ENCODE measurements around the gene MSI2.
A peak's percentile ranks its signal among the peaks of the same experiment; 100 is the strongest.

Gene MSI2

GRCh38 chr17:57438066-57438731 lies 181.9 kb downstream of the MSI2 start:
- H3K4me3 Mint-ChIP-seq = no peak overlapping the region
- H3K36me3 Mint-ChIP-seq (ENCODE audit: insufficient read depth) = peaks cover 3% of the 10 kb centered on the region
- H3K27ac Mint-ChIP-seq (ENCODE audit: low read depth) = no peak overlapping the region
- no peaks in the 10 kb centered on the region for H3K9me3 Mint-ChIP-seq
- H3K4me1 Mint-ChIP-seq = peaks cover 80% of the 10 kb centered on the region
- H3K27me3 Mint-ChIP-seq = no peaks in the 10 kb centered on the region
- DNase-seq (ENCODE audit: low spot score in 2 of 2) (no peak), ATAC-seq (replicated peaks; ENCODE audit: extremely low read depth, poor library complexity, severe bottlenecking) (no peak)

DNA sequence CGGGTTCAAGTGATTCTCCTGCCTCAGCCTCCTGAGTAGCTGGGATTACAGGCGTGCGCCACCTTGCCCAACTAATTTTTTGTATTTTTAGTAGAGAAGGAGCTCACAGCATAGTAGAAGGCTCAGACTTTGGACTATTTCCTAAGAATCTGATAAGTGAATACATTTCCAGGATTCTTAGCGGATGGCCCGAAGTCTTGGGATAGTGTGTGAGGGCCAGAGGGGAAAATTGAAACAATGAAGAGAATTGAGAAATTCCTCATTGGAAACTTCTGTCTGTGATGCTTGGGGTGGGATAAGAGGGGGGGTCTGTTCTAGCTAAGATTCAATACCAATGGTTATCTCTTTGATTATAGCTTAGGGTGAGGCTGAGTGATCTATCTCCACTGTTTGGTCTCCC lies 183.3 kb downstream of the MSI2 start:
- H3K36me3 Mint-ChIP-seq (ENCODE audit: insufficient read depth) = peaks cover 3% of the 10 kb centered on the region
- peak overlapping the region; percentile 89 for H3K27ac Mint-ChIP-seq (ENCODE audit: low read depth)
- H3K27me3 Mint-ChIP-seq = no peaks in the 10 kb centered on the region
- no peak for DNase-seq (ENCODE audit: low spot score in 2 of 2)
- peak overlapping the region; percentile 49 for H3K4me3 Mint-ChIP-seq
- no peaks in the 10 kb centered on the region for H3K9me3 Mint-ChIP-seq
- H3K4me1 Mint-ChIP-seq = peaks cover 80% of the 10 kb centered on the region
- ATAC-seq (replicated peaks; ENCODE audit: extremely low read depth, poor library complexity, severe bottlenecking) = no peak

GRCh38 chr17:57440522-57441269 lies 184.4 kb downstream of the MSI2 start:
- peaks cover 75% of the 10 kb centered on the region for H3K4me1 Mint-ChIP-seq
- no peaks in the 10 kb centered on the region for H3K9me3 Mint-ChIP-seq
- peaks cover 5% of the 10 kb centered on the region for H3K36me3 Mint-ChIP-seq (ENCODE audit: insufficient read depth)
- H3K27ac Mint-ChIP-seq (ENCODE audit: low read depth) = peak overlapping the region; percentile 89
- no peaks in the 10 kb centered on the region for H3K27me3 Mint-ChIP-seq
- ATAC-seq (replicated peaks; ENCODE audit: extremely low read depth, poor library complexity, severe bottlenecking) (peak; percentile 82), DNase-seq (ENCODE audit: low spot score in 2 of 2) (peak in 1 of 2 donors; percentile 22)
- H3K4me3 Mint-ChIP-seq = peak overlapping the region; percentile 49

DNA sequence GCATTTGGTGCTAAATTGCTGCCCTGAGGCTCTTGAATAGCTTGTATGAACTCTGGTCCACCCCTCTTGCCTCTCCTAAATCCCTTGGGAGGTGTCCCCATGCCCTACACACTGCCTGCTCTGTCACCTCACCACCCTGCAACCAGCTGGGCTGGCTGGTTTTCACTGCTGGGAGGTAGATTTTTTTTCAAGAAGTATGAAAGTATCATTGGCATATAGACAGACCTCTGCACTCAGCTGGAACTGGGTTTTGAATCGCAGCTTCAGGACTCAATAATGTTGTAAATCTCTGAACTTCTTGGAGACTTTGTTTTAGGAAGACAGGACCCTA lies 184.9 kb downstream of the MSI2 start:
- H3K9me3 Mint-ChIP-seq = no peaks in the 10 kb centered on the region
- no peaks in the 10 kb centered on the region for H3K27me3 Mint-ChIP-seq
- H3K4me3 Mint-ChIP-seq = no peak overlapping the region
- H3K36me3 Mint-ChIP-seq (ENCODE audit: insufficient read depth) = peaks cover 5% of the 10 kb centered on the region
- peak overlapping the region; percentile 89 for H3K27ac Mint-ChIP-seq (ENCODE audit: low read depth)
- ATAC-seq (replicated peaks; ENCODE audit: extremely low read depth, poor library complexity, severe bottlenecking) = no peak
- DNase-seq (ENCODE audit: low spot score in 2 of 2) = no peak
- H3K4me1 Mint-ChIP-seq = peaks cover 75% of the 10 kb centered on the region

GRCh38 chr17:57442401-57442823 lies 186.1 kb downstream of the MSI2 start:
- DNase-seq (ENCODE audit: low spot score in 2 of 2) = no peak
- Mint-ChIP-seq H3K4me1 (peaks cover 67% of the 10 kb centered on the region), H3K27me3 (no peaks in the 10 kb centered on the region), H3K36me3 (ENCODE audit: insufficient read depth) (peaks cover 5% of the 10 kb centered on the region), H3K4me3 (peak overlapping the region; percentile 23), H3K9me3 (no peaks in the 10 kb centered on the region), H3K27ac (ENCODE audit: low read depth) (no peak overlapping the region)
- no peak for ATAC-seq (replicated peaks; ENCODE audit: extremely low read depth, poor library complexity, severe bottlenecking)

DNA sequence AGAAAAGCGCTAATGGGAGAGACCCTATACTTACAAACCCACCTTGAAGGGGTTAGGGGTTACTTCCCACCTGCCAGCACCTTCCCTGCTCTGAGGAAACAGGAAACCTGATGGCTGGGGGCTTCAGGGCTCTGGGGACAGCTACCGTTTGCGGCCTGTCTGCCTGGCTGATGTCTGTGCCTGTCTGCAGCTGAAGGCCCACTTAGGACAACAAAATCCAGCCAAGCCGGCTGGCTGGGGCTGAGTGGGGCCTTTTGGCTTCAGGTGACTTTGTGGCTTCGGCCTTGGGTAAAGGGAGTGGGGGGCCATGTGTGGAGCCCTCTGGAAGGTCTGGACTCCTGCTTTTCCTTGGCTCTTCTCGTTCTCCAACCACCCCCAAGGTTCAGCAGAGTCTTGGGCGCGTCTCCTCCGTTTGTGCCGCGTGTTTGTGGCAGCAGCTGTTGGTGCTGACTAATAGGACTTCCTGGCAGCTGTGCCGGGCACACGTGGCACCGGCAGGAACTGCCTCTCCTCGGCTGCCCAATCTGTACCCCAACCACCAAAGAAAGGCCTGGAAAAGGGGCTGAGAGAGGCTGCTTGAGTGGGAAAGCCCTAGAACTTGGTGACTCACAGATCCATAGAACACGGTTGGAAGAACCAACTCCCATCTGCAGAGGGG lies 186.7 kb downstream of the MSI2 start:
- no peak for DNase-seq (ENCODE audit: low spot score in 2 of 2)
- H3K4me3 Mint-ChIP-seq = peak overlapping the region; percentile 23
- no peaks in the 10 kb centered on the region for H3K27me3 Mint-ChIP-seq
- H3K4me1 Mint-ChIP-seq = peaks cover 67% of the 10 kb centered on the region
- H3K36me3 Mint-ChIP-seq (ENCODE audit: insufficient read depth) = peaks cover 7% of the 10 kb centered on the region
- peak; percentile 43 for ATAC-seq (replicated peaks; ENCODE audit: extremely low read depth, poor library complexity, severe bottlenecking)
- H3K27ac Mint-ChIP-seq (ENCODE audit: low read depth) = no peak overlapping the region
- H3K9me3 Mint-ChIP-seq = no peaks in the 10 kb centered on the region

- ATAC-seq (replicated peaks; ENCODE audit: extremely low read depth, poor library complexity, severe bottlenecking) (no peak), DNase-seq (ENCODE audit: low spot score in 2 of 2) (no peak)
- Mint-ChIP-seq H3K9me3 (no peaks in the 10 kb centered on the region), H3K4me1 (peaks cover 63% of the 10 kb centered on the region), H3K36me3 (ENCODE audit: insufficient read depth) (peaks cover 7% of the 10 kb centered on the region), H3K27ac (ENCODE audit: low read depth) (no peak overlapping the region), H3K27me3 (no peaks in the 10 kb centered on the region), H3K4me3 (no peak overlapping the region)
Observed at GRCh38 chr17:57443781-57444180, 187.5 kb downstream of the MSI2 start.

- DNase-seq (ENCODE audit: low spot score in 2 of 2) (no peak), ATAC-seq (replicated peaks; ENCODE audit: extremely low read depth, poor library complexity, severe bottlenecking) (no peak)
- Mint-ChIP-seq H3K4me1 (peaks cover 52% of the 10 kb centered on the region), H3K36me3 (ENCODE audit: insufficient read depth) (peaks cover 7% of the 10 kb centered on the region), H3K9me3 (no peaks in the 10 kb centered on the region), H3K27me3 (no peaks in the 10 kb centered on the region), H3K4me3 (no peak overlapping the region), H3K27ac (ENCODE audit: low read depth) (no peak overlapping the region)
Observed at GRCh38 chr17:57444682-57445450, 188.5 kb downstream of the MSI2 start.

- DNase-seq (ENCODE audit: low spot score in 2 of 2) (no peak), ATAC-seq (replicated peaks; ENCODE audit: extremely low read depth, poor library complexity, severe bottlenecking) (no peak)
- H3K9me3 Mint-ChIP-seq = no peaks in the 10 kb centered on the region
- peaks cover 4% of the 10 kb centered on the region for H3K36me3 Mint-ChIP-seq (ENCODE audit: insufficient read depth)
- H3K27me3 Mint-ChIP-seq = no peaks in the 10 kb centered on the region
- no peak overlapping the region for H3K4me3 Mint-ChIP-seq
- H3K4me1 Mint-ChIP-seq = peaks cover 44% of the 10 kb centered on the region
- H3K27ac Mint-ChIP-seq (ENCODE audit: low read depth) = no peak overlapping the region
Observed at GRCh38 chr17:57445772-57446472, 189.6 kb downstream of the MSI2 start.

- ATAC-seq (replicated peaks; ENCODE audit: extremely low read depth, poor library complexity, severe bottlenecking) (no peak), DNase-seq (ENCODE audit: low spot score in 2 of 2) (no peak)
- Mint-ChIP-seq H3K4me1 (peaks cover 31% of the 10 kb centered on the region), H3K4me3 (no peak overlapping the region), H3K36me3 (ENCODE audit: insufficient read depth) (peaks cover 4% of the 10 kb centered on the region), H3K27me3 (no peaks in the 10 kb centered on the region), H3K27ac (ENCODE audit: low read depth) (no peak overlapping the region), H3K9me3 (no peaks in the 10 kb centered on the region)
Observed at GRCh38 chr17:57447357-57447989, 191.2 kb downstream of the MSI2 start.

DNA sequence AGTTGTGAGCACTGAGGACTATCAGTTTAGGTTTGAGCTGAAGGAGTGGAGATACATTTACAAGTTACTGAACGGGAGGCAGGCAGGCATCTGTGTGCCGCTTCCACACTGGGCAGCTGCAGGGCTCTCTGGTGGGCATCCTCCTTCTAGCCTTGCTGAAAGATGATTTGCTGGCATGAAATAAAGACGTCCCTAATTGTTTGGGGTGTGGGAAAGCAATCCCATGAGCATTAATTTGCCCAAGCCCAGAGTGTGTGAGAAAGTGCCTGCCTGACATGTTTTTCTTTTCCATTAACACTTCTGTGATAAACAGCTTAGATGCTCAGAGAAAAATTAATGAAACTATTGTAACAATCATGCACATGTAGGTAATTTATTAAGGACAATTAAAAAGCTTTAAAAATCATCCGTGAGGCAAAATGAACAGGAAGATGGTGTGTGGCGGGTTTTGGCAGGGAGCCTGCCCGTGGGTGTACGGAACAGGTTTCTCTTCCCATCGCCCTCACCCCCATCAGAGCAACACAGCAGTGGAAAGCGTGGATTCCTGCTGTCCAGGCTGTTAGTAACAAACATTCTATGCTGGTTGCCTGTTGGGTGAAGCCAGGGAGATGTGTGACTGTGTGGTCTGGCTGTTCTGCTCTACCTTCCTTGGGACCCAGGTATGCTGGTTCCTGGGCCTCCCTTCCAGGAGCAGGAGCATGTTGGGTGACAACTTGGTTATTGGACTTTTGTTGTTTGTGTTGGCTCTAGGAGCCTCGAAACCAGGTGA lies 191.9 kb downstream of the MSI2 start:
- H3K9me3 Mint-ChIP-seq = no peaks in the 10 kb centered on the region
- DNase-seq (ENCODE audit: low spot score in 2 of 2) = no peak
- ATAC-seq (replicated peaks; ENCODE audit: extremely low read depth, poor library complexity, severe bottlenecking) = no peak
- H3K27ac Mint-ChIP-seq (ENCODE audit: low read depth) = no peak overlapping the region
- H3K4me1 Mint-ChIP-seq = peaks cover 26% of the 10 kb centered on the region
- H3K27me3 Mint-ChIP-seq = no peaks in the 10 kb centered on the region
- H3K36me3 Mint-ChIP-seq (ENCODE audit: insufficient read depth) = peaks cover 4% of the 10 kb centered on the region
- no peak overlapping the region for H3K4me3 Mint-ChIP-seq

All from central memory CD8-positive, alpha-beta T cell (primary cell).